K562 (cell line): ENCODE data around the gene CNPPD1. TPM values are rescaled to one million over a fixed set of nuclear protein-coding genes. Genes with fewer than 3 reads are reported as not detected.

ENCODE experiments used
- ATAC-seq: fragments of 200-7000 bp; cut with Tn5 transposase; 3 replicates; pipeline ENCODE4 v1.9.1; 2020; ENCODE audit warnings: moderate library complexity
- BruUV-seq: library from RNA; stranded (reverse); fragments of 400-500 nt; replicated peaks from 2 replicates; lab custom pipeline; 2021; lab: Mats Ljungman, UMichigan
- CTCF ChIA-PET: fragments of 300-600 bp; formaldehyde crosslinking; extraction: SDS; loops from one replicate; lab custom pipeline; 2021; ENCODE audit warnings: low intra/inter-chr PET ratio; lab: Yijun Ruan, JAX
- POLR2A ChIA-PET: fragments of 300-600, 350-650 bp; sonication (Branson Sonifier 250); formaldehyde crosslinking; extraction: SDS; loops from one replicate; lab custom pipeline; 2021; ENCODE audit warnings: antibody characterized with exemption, inconsistent platforms; lab: Yijun Ruan, JAX
- DNase-seq, 4 experiments: peaks; one replicate each; pipeline versions ENCODE4 v3.0.0 to v3.0.0-alpha.2; 2011 to 2018; ENCODE audit warnings: low spot score in 3 of 4, mixed read lengths in 3 of 4; ENCODE audit errors: extremely low read depth in 1 of 4
- FAIRE-seq: peaks from 2 replicates; lab custom pipeline; 2011; peaks lifted over from hg19 to GRCh38; lab: Jason Lieb, UNC
- H2AFZ ChIP-seq: 2 replicates; pipeline ENCODE4 v1.6.0; 2011; ENCODE audit warnings: low read depth, low read length, control low read depth, inconsistent platforms
- H3K27ac ChIP-seq: fragments of 200-600 bp; 3 replicates; pipeline ENCODE4 v1.8.0; 2011; ENCODE audit warnings: low read depth, mild to moderate bottlenecking, control low read depth, inconsistent platforms, low read length, moderate library complexity, mixed read lengths; ENCODE audit errors: extremely low read depth
- H3K27me3 ChIP-seq, 2 experiments: fragments of 300-600 bp in 1 of 2; 2 replicates in 1 of 2; 3 replicates in 1 of 2; pipeline versions ENCODE4 v1.6.0 to v1.8.0; 2011; ENCODE audit warnings: inconsistent platforms in 2 of 2, low read length in 2 of 2, mild to moderate bottlenecking in 1 of 2, mixed read lengths in 1 of 2, moderate library complexity in 1 of 2; ENCODE audit not compliant: control insufficient read depth in 2 of 2, insufficient read depth in 2 of 2
- H3K36me3 ChIP-seq: fragments of 300-600 bp; 3 replicates; pipeline ENCODE4 v1.8.0; 2011; ENCODE audit warnings: mild to moderate bottlenecking, low read length, inconsistent platforms; ENCODE audit not compliant: control insufficient read depth, insufficient read depth
- H3K4me1 ChIP-seq, 2 experiments: fragments of 200-600 bp in 1 of 2; replicated peaks in 1 of 2; 2 replicates in 1 of 2; 3 replicates in 1 of 2; pipeline versions ENCODE4 v1.5.1 to v1.8.0; 2011; ENCODE audit warnings: inconsistent platforms in 2 of 2, low read length in 2 of 2, mild to moderate bottlenecking in 1 of 2, mixed read lengths in 1 of 2, moderate library complexity in 1 of 2; ENCODE audit not compliant: control insufficient read depth in 2 of 2, insufficient read depth in 2 of 2
- H3K4me2 ChIP-seq: 2 replicates; pipeline ENCODE4 v1.6.1; 2011; ENCODE audit warnings: low read length, control low read depth, inconsistent platforms, mixed read lengths; ENCODE audit not compliant: insufficient read depth
- H3K4me3 ChIP-seq: fragments of 200-600 bp; sonication (generic), shearing (Covaris generic); 2 replicates; pipeline ENCODE4 v1.5.1; 2016; ENCODE audit warnings: control low read depth, inconsistent platforms
- H3K79me2 ChIP-seq: fragments of 200-600 bp; 3 replicates; pipeline ENCODE4 v1.8.0; 2011; ENCODE audit warnings: low read length, inconsistent platforms; ENCODE audit not compliant: control insufficient read depth, insufficient read depth
- H3K9ac ChIP-seq, 2 experiments: 2 replicates each; pipeline versions ENCODE4 v1.6.0 to v1.6.1; 2011; ENCODE audit warnings: low read depth in 2 of 2, low read length in 2 of 2, control low read depth in 1 of 2, inconsistent platforms in 1 of 2, mild to moderate bottlenecking in 1 of 2, mixed read lengths in 1 of 2; ENCODE audit not compliant: insufficient read depth in 1 of 2
- H3K9me1 ChIP-seq: one replicate; pipeline ENCODE4 v1.6.0; 2011; ENCODE audit warnings: inconsistent platforms, mild to moderate bottlenecking, low read length, moderate library complexity; ENCODE audit not compliant: control insufficient read depth, insufficient read depth
- H3K9me3 ChIP-seq: replicated peaks from 2 replicates; pipeline ENCODE4 v1.5.1; 2011; ENCODE audit warnings: low read depth, low read length, inconsistent platforms; ENCODE audit not compliant: control insufficient read depth, insufficient read depth
- H4K20me1 ChIP-seq: replicated peaks from 2 replicates; pipeline ENCODE4 v1.6.1; 2011; ENCODE audit warnings: low read length, inconsistent platforms, mixed read lengths; ENCODE audit not compliant: control insufficient read depth, insufficient read depth
- CCNT2 ChIP-seq: IDR thresholded peaks from 2 replicates; pipeline ENCODE4 v1.6.1; 2011; ENCODE audit warnings: borderline replicate concordance, low read depth, mild to moderate bottlenecking, moderate library complexity, mixed read lengths, low read length; ENCODE audit not compliant: insufficient read length; ENCODE audit errors: extremely low read depth
- GATAD2B ChIP-seq: fragments of 450-650 bp; IDR thresholded peaks from 2 replicates; pipeline ENCODE4 v1.6.1; 2017; ENCODE audit warnings: mild to moderate bottlenecking, borderline replicate concordance
- IFI16 ChIP-seq: fragments of 250-450 bp; sonication (Bioruptor Pico); IDR thresholded peaks from 2 replicates; pipeline ENCODE4 v2.1.2; 2022; ENCODE audit warnings: mild to moderate bottlenecking, inconsistent platforms
- MAZ ChIP-seq, 2 experiments: fragments of 450-650 bp in 1 of 2; sonication (generic) in 1 of 2; formaldehyde crosslinking; IDR thresholded peaks in 1 of 2; conservative IDR thresholded peaks in 1 of 2; 2 replicates each; pipeline versions ENCODE4 v1.4.0 to v1.5.0; 2020; ENCODE audit warnings: mild to moderate bottlenecking in 1 of 2, missing genetic modification reagents in 1 of 2
- NFE2L1 ChIP-seq: fragments of 450-650 bp; IDR thresholded peaks from 2 replicates; pipeline ENCODE4 v1.6.1; 2016; ENCODE audit warnings: missing genetic modification characterization, low read depth, mild to moderate bottlenecking, missing compliant biosample characterization, moderate library complexity, borderline replicate concordance
- POU5F1 ChIP-seq: fragments of 150-350 bp; IDR thresholded peaks from 2 replicates; pipeline ENCODE4 v1.6.1; 2014; ENCODE audit warnings: borderline replicate concordance, low read length, low read depth, mild to moderate bottlenecking; ENCODE audit not compliant: partially characterized antibody
- SRF ChIP-seq, 2 experiments: fragments of 250-450, 450-650 bp in 1 of 2; sonication (Bioruptor Pico) in 1 of 2; sonication (generic) in 1 of 2; formaldehyde crosslinking; IDR thresholded peaks; 2 replicates each; pipeline versions ENCODE4 v1.5.0 to v1.5.1; 2020 to 2022; ENCODE audit warnings: mild to moderate bottlenecking in 1 of 2, missing genetic modification reagents in 1 of 2
- USF1 ChIP-seq: sonication (generic); formaldehyde crosslinking; IDR thresholded peaks from 2 replicates; pipeline ENCODE4 v1.9.0; 2022; ENCODE audit warnings: mild to moderate bottlenecking, missing genetic modification reagents
- VEZF1 ChIP-seq: fragments of 200-800 bp; sonication (Bioruptor generic); IDR thresholded peaks from 2 replicates; pipeline ENCODE4 v1.6.1; 2017; ENCODE audit warnings: missing genetic modification characterization, missing compliant biosample characterization
- WGBS: fragments of 100-300 bp; shearing (Covaris generic); methylation state at CpG from one replicate; pipeline ENCODE4 v1.1.6; 2016; ENCODE audit warnings: low coverage, mixed read lengths; ENCODE audit not compliant: insufficient coverage; ENCODE audit errors: missing lambda C conversion rate; 5-methylcytosine and 5-hydroxymethylcytosine counted together
- in situ Hi-C: fragments of 300-500 bp; cut with MboI; formaldehyde crosslinking; loops from 4 replicates; pipeline ENCODE4 v1.15.0; 2018; ENCODE audit warnings: inconsistent platforms, mixed read lengths
- intact Hi-C: fragments of 100-400 bp; cut with micrococcal nuclease; formaldehyde crosslinking; loops from 2 replicates; pipeline ENCODE4 v1.14.2; 2022
- polyA plus RNA-seq, 8 experiments: library from polyadenylated mRNA; depleted of rRNA in 4 of 8; stranded (reverse) in 5 of 8; unstranded in 3 of 8; fragments of >200 nt; fragmentation: Nextera tagmentation in 2 of 8; fragmentation: Illumina TruSeq in 1 of 8; extraction: Ambion mirVana in 2 of 8; extraction: Trizol in 1 of 8; gene quantifications; 2 replicates each; pipeline versions ENCODE4 v1.2.1 to v1.2.3, GENCODE V29; 2011 to 2014; ENCODE audit warnings: inconsistent platforms in 1 of 8, missing spikeins in 1 of 8
- total RNA-seq, 7 experiments: library from RNA; depleted of rRNA in 6 of 7; stranded (reverse); fragments of >200 nt in 6 of 7; fragmentation: Illumina TruSeq in 2 of 7; extraction: Trizol in 2 of 7; gene quantifications; 2 replicates each; pipeline versions ENCODE4 v1.2.1 to v1.2.3, GENCODE V29; 2011 to 2021; ENCODE audit warnings: low replicate concordance in 1 of 7
- TF ChIP-seq, protein P1 (sequence below): fragments of 250-450 bp; sonication (Bioruptor Pico); IDR thresholded peaks from 2 replicates; pipeline ENCODE4 v1.4.0; 2020; ENCODE audit warnings: mild to moderate bottlenecking, moderate library complexity, borderline replicate concordance

CNPPD1 gene
- total and polyA plus RNA-seq, 9 of the 15 experiments (the other 6 are each of a cell fraction or from before 2014, with no cell fraction given): 9.9 to 53.5 (median 27.0) TPM

- no peak for TF ChIP-seq POU5F1
- TF ChIP-seq, all 486 proteins: peak for 0
Measured at GRCh38 chr2:219179601-219180465, 3.1 kb upstream of the CNPPD1 start (continued).

GRCh38 chr2:219178377-219179175 lies 1.9 kb upstream of the CNPPD1 start:
- Histone ChIP-seq H4K20me1 (no peaks in the 10 kb centered on the region), H3K36me3 (peaks cover 60% of the 10 kb centered on the region; the same call in 2 of the 3 replicates), H3K27ac (peak overlapping the region; percentile 97; the same call in 2 of the 3 replicates), H3K9me1 (no peaks in the 10 kb centered on the region), H3K79me2 (peaks cover 42% of the 10 kb centered on the region), H3K4me2 (peak overlapping the region; percentile 100), H2AFZ (peak overlapping the region; percentile 32; the same call in 1 of the 2 replicates), H3K4me3 (peak overlapping the region; percentile 80), H3K4me1 (peaks cover 9 to 22% of the 10 kb centered on the region in 2 experiments; a peak in 4 of 5 replicates), H3K9ac (peak overlapping the region; percentile 71 to 91), H3K27me3 (no peaks in the 10 kb centered on the region), H3K9me3 (no peaks in the 10 kb centered on the region)
- FAIRE-seq (no peak), ATAC-seq (peak; percentile 35), DNase-seq (peak; percentile 58 to 66 (median 62))
- ChIA-PET POLR2A (no interaction called here), CTCF (interaction anchor here (0.8 kb wide), 1 partner anchor 33 kb away, joined by 4 read pairs; no protein-coding TSS in a partner anchor)
- 1% methylated on average over 21 of the region's 45 CpGs for WGBS
- in situ Hi-C loops: no loop called here
- intact Hi-C loops: no loop called here
- no TSS peak for BruUV-seq
- TF ChIP-seq, protein P1, sequence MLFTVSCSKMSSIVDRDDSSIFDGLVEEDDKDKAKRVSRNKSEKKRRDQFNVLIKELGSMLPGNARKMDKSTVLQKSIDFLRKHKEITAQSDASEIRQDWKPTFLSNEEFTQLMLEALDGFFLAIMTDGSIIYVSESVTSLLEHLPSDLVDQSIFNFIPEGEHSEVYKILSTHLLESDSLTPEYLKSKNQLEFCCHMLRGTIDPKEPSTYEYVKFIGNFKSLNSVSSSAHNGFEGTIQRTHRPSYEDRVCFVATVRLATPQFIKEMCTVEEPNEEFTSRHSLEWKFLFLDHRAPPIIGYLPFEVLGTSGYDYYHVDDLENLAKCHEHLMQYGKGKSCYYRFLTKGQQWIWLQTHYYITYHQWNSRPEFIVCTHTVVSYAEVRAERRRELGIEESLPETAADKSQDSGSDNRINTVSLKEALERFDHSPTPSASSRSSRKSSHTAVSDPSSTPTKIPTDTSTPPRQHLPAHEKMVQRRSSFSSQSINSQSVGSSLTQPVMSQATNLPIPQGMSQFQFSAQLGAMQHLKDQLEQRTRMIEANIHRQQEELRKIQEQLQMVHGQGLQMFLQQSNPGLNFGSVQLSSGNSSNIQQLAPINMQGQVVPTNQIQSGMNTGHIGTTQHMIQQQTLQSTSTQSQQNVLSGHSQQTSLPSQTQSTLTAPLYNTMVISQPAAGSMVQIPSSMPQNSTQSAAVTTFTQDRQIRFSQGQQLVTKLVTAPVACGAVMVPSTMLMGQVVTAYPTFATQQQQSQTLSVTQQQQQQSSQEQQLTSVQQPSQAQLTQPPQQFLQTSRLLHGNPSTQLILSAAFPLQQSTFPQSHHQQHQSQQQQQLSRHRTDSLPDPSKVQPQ (CRISPR knock-in tag): no peak
- TF ChIP-seq GATAD2B (no peak), NFE2L1 (tag) (no peak), IFI16 (CRISPR knock-in tag) (no peak), USF1 (peak; percentile 8; the same call in 1 of the 2 replicates), MAZ (CRISPR knock-in tag; conservative IDR thresholded peaks at IDR 0.05 in 1 of 2, IDR thresholded peaks at IDR 0.05 in 1 of 2) (no peak), VEZF1 (CRISPR knock-in tag) (peak; percentile 83), CCNT2 (no peak), SRF (CRISPR knock-in tag; IDR thresholded peaks at IDR 0.05) (no peak)
